ENCODE results near the gene ITGAV.

ITGAV gene

GRCh38 chr2:186590350-186590758 is 498 bp downstream of the ITGAV start:
- FAIRE-seq = no peak
- no peak for TF ChIP-seq POLR2A (IDR thresholded peaks at IDR 0.05; ENCODE audit: low read depth, low read length)
- DNase-seq (ENCODE audit: insufficient read length, low spot score) = no peak

- DNase-seq (ENCODE audit: insufficient read length, low spot score) (peak; percentile 21), FAIRE-seq (peak; percentile 82)
- no peak for TF ChIP-seq POLR2A (IDR thresholded peaks at IDR 0.05; ENCODE audit: low read depth, low read length)
Observed at GRCh38 chr2:186590759-186591505, 1.1 kb downstream of the ITGAV start.

GRCh38 chr2:186591506-186591890 is 1.6 kb downstream of the ITGAV start:
- FAIRE-seq = no peak
- no peak for DNase-seq (ENCODE audit: insufficient read length, low spot score)
- TF ChIP-seq POLR2A (IDR thresholded peaks at IDR 0.05; ENCODE audit: low read depth, low read length) = no peak

- TF ChIP-seq POLR2A (IDR thresholded peaks at IDR 0.05; ENCODE audit: low read depth, low read length) = no peak
- FAIRE-seq (no peak), DNase-seq (ENCODE audit: insufficient read length, low spot score) (no peak)
Observed at GRCh38 chr2:186592137-186592875, 2.5 kb downstream of the ITGAV start.

GRCh38 chr2:186593523-186593922 is 3.7 kb downstream of the ITGAV start:
- FAIRE-seq = no peak
- TF ChIP-seq POLR2A (IDR thresholded peaks at IDR 0.05; ENCODE audit: low read depth, low read length) = no peak

GRCh38 chr2:186594001-186594722 is 4.3 kb downstream of the ITGAV start:
- DNase-seq (ENCODE audit: insufficient read length, low spot score) (no peak), FAIRE-seq (no peak)
- TF ChIP-seq POLR2A (IDR thresholded peaks at IDR 0.05; ENCODE audit: low read depth, low read length) = no peak

More at GRCh38 chr2:186593523-186593922, 3.7 kb downstream of the ITGAV start:
- no peak for DNase-seq (ENCODE audit: insufficient read length, low spot score)

GRCh38 chr2:186595219-186595618 is 5.4 kb downstream of the ITGAV start:
- DNase-seq (ENCODE audit: insufficient read length, low spot score) (no peak), FAIRE-seq (peak; percentile 78)
- TF ChIP-seq POLR2A (IDR thresholded peaks at IDR 0.05; ENCODE audit: low read depth, low read length) = no peak

- no peak for TF ChIP-seq POLR2A (IDR thresholded peaks at IDR 0.05; ENCODE audit: low read depth, low read length)
- DNase-seq (ENCODE audit: insufficient read length, low spot score) (no peak), FAIRE-seq (no peak)
Observed at GRCh38 chr2:186599186-186599778, 9.4 kb downstream of the ITGAV start.

GRCh38 chr2:186603286-186603685 is 13.4 kb downstream of the ITGAV start:
- no peak for DNase-seq (ENCODE audit: insufficient read length, low spot score)
- TF ChIP-seq POLR2A (IDR thresholded peaks at IDR 0.05; ENCODE audit: low read depth, low read length) = no peak
- FAIRE-seq = no peak

GRCh38 chr2:186605041-186605440 is 15.2 kb downstream of the ITGAV start:
- TF ChIP-seq POLR2A (IDR thresholded peaks at IDR 0.05; ENCODE audit: low read depth, low read length) = no peak
- FAIRE-seq (peak; percentile 72), DNase-seq (ENCODE audit: insufficient read length, low spot score) (no peak)

- FAIRE-seq (no peak), DNase-seq (ENCODE audit: insufficient read length, low spot score) (no peak)
- no peak for TF ChIP-seq POLR2A (IDR thresholded peaks at IDR 0.05; ENCODE audit: low read depth, low read length)
Observed at GRCh38 chr2:186607660-186608324, 17.9 kb downstream of the ITGAV start.

- FAIRE-seq (peak; percentile 36), DNase-seq (ENCODE audit: insufficient read length, low spot score) (no peak)
- TF ChIP-seq POLR2A (IDR thresholded peaks at IDR 0.05; ENCODE audit: low read depth, low read length) = no peak
Observed at GRCh38 chr2:186610785-186611184, 20.9 kb downstream of the ITGAV start.

- FAIRE-seq (no peak), DNase-seq (ENCODE audit: insufficient read length, low spot score) (no peak)
- TF ChIP-seq POLR2A (IDR thresholded peaks at IDR 0.05; ENCODE audit: low read depth, low read length) = no peak
Observed at GRCh38 chr2:186611526-186611925, 21.7 kb downstream of the ITGAV start.
